Measurements from ENCODE around the gene STK32C. TPM values are rescaled to one million over a fixed set of nuclear protein-coding genes. Genes with fewer than 3 reads are reported as not detected.

Gene STK32C
- total and polyA plus RNA-seq, 2 donors from 2014 or later = 11.6 to 14.4 TPM

DNA sequence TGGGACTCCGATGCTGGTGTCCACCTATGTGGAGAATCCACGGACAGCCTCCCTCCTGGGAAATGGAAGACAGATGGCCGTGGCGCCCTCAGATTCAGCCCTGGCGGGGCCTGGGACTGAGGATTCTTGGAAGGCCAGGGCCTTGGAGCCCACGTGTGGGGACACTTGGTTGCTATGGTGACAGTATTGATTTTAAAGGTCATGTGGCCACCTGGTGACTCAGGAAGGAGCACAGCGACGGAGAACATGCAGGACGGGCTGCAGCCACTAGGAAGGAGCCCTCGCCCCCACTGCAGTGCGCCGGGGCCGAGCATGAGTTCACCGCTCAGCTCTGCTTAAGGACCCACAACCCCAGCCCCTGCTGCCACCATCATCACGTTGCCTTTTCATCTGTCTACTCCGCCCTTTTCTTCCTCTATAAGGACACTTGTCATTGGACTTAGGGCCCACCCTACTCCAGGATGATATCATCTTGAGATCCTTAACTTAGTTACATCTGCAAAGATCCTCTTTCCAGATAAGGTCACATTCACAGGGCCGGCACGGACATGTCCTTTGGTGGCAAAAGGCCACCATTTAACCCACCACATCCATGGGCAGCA, 3.7 kb upstream of the STK32C start:
- TF ChIP-seq, protein P1, sequence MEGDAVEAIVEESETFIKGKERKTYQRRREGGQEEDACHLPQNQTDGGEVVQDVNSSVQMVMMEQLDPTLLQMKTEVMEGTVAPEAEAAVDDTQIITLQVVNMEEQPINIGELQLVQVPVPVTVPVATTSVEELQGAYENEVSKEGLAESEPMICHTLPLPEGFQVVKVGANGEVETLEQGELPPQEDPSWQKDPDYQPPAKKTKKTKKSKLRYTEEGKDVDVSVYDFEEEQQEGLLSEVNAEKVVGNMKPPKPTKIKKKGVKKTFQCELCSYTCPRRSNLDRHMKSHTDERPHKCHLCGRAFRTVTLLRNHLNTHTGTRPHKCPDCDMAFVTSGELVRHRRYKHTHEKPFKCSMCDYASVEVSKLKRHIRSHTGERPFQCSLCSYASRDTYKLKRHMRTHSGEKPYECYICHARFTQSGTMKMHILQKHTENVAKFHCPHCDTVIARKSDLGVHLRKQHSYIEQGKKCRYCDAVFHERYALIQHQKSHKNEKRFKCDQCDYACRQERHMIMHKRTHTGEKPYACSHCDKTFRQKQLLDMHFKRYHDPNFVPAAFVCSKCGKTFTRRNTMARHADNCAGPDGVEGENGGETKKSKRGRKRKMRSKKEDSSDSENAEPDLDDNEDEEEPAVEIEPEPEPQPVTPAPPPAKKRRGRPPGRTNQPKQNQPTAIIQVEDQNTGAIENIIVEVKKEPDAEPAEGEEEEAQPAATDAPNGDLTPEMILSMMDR (IDR thresholded peaks at IDR 0.05; ENCODE audit: borderline replicate concordance, extremely low read depth, insufficient read depth) = no peak
- no peak for FAIRE-seq
- Histone ChIP-seq H3K27me3 (ENCODE audit: control insufficient read depth, insufficient read depth, low read length) (peaks cover 3% of the 10 kb centered on the region), H3K36me3 (ENCODE audit: control insufficient read depth in 2 of 3, insufficient read depth in 3 of 3, low read length in 3 of 3) (no peaks in the 10 kb centered on the region), H3K27ac (ENCODE audit: low read depth in 2 of 2, low read length in 2 of 2) (no peak overlapping the region), H3K4me1 (ENCODE audit: control insufficient read depth in 2 of 3, insufficient read depth in 2 of 3, low read depth in 1 of 3, low read length in 3 of 3) (peaks cover 0 to 9% (median 4%) of the 10 kb centered on the region in 3 donors), H3K9ac (ENCODE audit: low read length in 3 of 3) (no peak overlapping the region), H3K4me3 (ENCODE audit: low read length in 3 of 3) (no peak overlapping the region), H3K9me3 (ENCODE audit: control insufficient read depth in 2 of 3, insufficient read depth in 1 of 3, low read length in 3 of 3) (peaks cover 0 to 7% (median 0%) of the 10 kb centered on the region in 3 donors)
- intact Hi-C loops (cut with DNase I) = no loop called here
- no peak for DNase-seq

DNA sequence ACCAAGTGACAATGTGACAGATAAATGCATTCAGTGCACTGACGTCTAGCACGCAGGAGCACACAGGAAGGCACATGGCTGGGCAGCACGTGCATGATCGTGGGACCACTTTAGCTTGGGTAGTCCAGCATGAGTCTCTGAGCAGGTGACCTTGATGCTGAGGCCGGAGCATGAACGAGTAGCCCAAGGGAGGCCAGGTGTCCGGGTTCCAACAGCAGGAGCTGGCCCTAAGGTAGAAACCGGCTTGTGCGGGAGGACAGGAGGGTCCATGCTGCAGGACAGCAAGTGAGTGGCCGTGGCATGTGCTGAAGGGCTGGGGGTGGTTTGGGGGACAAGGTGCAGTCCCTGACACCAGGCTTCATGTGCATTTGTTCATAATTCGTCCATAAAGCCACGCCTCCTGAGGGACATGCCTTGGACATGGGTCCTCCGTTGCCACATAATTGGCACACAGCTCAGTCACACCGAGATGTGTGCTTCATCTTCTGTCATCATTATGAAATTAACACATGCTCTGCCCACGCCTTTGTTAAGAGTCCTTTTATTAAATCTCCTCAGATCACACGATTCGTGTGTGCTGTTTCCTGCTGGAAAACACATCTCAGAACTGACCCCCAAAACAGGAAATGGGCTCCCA, 3.1 kb upstream of the STK32C start:
- intact Hi-C loops (cut with DNase I) = no loop called here
- H3K9ac ChIP-seq (ENCODE audit: low read length in 3 of 3) = no peak overlapping the region
- H3K27me3 ChIP-seq (ENCODE audit: control insufficient read depth, insufficient read depth, low read length) = peaks cover 3% of the 10 kb centered on the region
- no peaks in the 10 kb centered on the region for H3K36me3 ChIP-seq (ENCODE audit: control insufficient read depth in 2 of 3, insufficient read depth in 3 of 3, low read length in 3 of 3)
- H3K27ac ChIP-seq (ENCODE audit: low read depth in 2 of 2, low read length in 2 of 2) = no peak overlapping the region
- H3K4me1 ChIP-seq (ENCODE audit: control insufficient read depth in 2 of 3, insufficient read depth in 2 of 3, low read depth in 1 of 3, low read length in 3 of 3) = peaks cover 0 to 9% (median 4%) of the 10 kb centered on the region in 3 donors
- no peak overlapping the region for H3K4me3 ChIP-seq (ENCODE audit: low read length in 3 of 3)
- DNase-seq (no peak), FAIRE-seq (no peak)
- TF ChIP-seq, protein P1 (IDR thresholded peaks at IDR 0.05; ENCODE audit: borderline replicate concordance, extremely low read depth, insufficient read depth) = no peak
- H3K9me3 ChIP-seq (ENCODE audit: control insufficient read depth in 2 of 3, insufficient read depth in 1 of 3, low read length in 3 of 3) = peaks cover 0 to 7% (median 0%) of the 10 kb centered on the region in 3 donors

DNA sequence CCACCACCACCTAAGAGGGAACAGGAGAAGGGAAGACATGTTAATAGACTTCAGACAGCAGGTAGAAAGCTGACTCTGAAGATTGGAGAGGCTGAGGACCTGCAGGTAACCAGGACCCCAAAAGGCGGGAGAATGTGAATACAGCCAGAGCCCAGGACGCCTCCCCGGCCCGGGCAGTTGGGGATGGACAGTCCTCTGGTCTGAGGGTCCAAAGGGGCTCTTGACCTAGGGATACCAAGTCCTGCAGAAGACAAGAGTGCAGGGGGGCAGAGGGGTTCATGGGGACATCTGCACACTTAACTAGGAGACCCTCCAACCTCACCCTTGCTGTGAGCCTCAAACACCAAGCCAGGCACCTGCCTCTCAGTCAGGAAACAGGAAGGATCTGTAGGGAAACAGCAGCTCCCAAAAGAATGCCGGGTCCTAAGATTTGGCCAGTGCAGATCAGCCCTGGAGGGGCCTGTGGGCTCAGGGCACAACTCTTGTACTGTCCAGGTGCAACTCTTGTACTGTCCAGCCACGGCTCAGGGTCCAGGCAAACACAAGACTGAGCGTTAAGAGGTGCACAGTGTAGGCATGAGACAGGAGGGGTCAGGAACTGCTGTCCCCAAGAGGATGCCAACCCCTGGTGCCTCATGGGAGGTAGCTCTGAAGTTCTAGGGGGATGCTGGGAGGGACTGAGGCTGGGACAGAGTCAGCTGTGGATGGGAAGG, 2.3 kb upstream of the STK32C start:
- DNase-seq (no peak), FAIRE-seq (no peak)
- Histone ChIP-seq H3K27ac (ENCODE audit: low read depth in 2 of 2, low read length in 2 of 2) (no peak overlapping the region), H3K27me3 (ENCODE audit: control insufficient read depth, insufficient read depth, low read length) (peaks cover 3% of the 10 kb centered on the region), H3K4me3 (ENCODE audit: low read length in 3 of 3) (no peak overlapping the region), H3K4me1 (ENCODE audit: control insufficient read depth in 2 of 3, insufficient read depth in 2 of 3, low read depth in 1 of 3, low read length in 3 of 3) (peaks cover 0 to 9% (median 4%) of the 10 kb centered on the region in 3 donors), H3K9ac (ENCODE audit: low read length in 3 of 3) (no peak overlapping the region), H3K9me3 (ENCODE audit: control insufficient read depth in 2 of 3, insufficient read depth in 1 of 3, low read length in 3 of 3) (peaks cover 0 to 7% (median 0%) of the 10 kb centered on the region in 3 donors), H3K36me3 (ENCODE audit: control insufficient read depth in 2 of 3, insufficient read depth in 3 of 3, low read length in 3 of 3) (no peaks in the 10 kb centered on the region)
- TF ChIP-seq, protein P1 (IDR thresholded peaks at IDR 0.05; ENCODE audit: borderline replicate concordance, extremely low read depth, insufficient read depth) = no peak
- intact Hi-C loops (cut with DNase I) = no loop called here
